ENCODE measurements around the gene ZNF575. TPM values are rescaled to one million over a fixed set of nuclear protein-coding genes. Genes with fewer than 3 reads are reported as not detected.

ZNF575 gene
- total and polyA plus RNA-seq, 2 donors (not counting 3 experiments of a cell fraction or from before 2014, with no cell fraction given) = 0.57 to 3.0 TPM

DNA sequence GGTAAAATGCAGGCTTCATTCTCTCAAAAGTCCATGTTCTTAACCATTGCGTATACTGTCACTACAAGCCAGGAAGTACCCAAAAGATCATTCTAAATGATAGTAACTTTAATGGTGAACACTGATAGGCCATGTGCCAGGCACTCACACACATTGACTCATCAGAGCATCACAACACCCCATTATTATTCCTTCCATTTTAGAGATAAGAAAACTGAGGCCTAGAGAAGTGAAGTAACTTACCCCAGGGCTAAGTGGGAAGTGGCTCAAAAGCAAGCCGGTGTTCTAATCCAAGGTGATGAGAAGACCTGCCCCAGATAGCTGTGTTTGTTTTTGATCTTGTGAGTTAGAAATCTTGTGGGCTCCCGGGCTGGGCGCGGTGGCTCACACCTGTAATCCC is 27.0 kb upstream of the ZNF575 start:
- Histone ChIP-seq H3K4me3 (replicated peaks in 1 of 3; ENCODE audit: insufficient read depth in 1 of 3, low read depth in 1 of 3, low read length in 3 of 3) (no peak overlapping the region), H2AFZ (ENCODE audit: low read depth, low read length) (no peak overlapping the region), H3K36me3 (ENCODE audit: control insufficient read depth in 2 of 2, extremely low read depth in 1 of 2, insufficient read depth in 2 of 2, low read length in 2 of 2) (peaks cover 0 to 11% of the 10 kb centered on the region in 2 experiments), H3K27me3 (ENCODE audit: control insufficient read depth in 2 of 2, insufficient read depth in 2 of 2, low read length in 2 of 2) (no peaks in the 10 kb centered on the region), H3K27ac (ENCODE audit: insufficient read depth, low read depth, low read length) (no peak overlapping the region), H3K4me1 (ENCODE audit: control insufficient read depth, extremely low read depth, insufficient read depth, low read length) (peaks cover 11% of the 10 kb centered on the region), H3K79me2 (ENCODE audit: control insufficient read depth, insufficient read depth, low read length) (no peaks in the 10 kb centered on the region), H3K4me2 (ENCODE audit: insufficient read depth, low read length) (no peak overlapping the region), H3K9me3 (replicated peaks; ENCODE audit: control insufficient read depth, insufficient read depth, low read length) (no peaks in the 10 kb centered on the region), H3K9ac (replicated peaks; ENCODE audit: extremely low read depth, insufficient read depth, low read length) (no peak overlapping the region), H3K9me1 (replicated peaks; ENCODE audit: control insufficient read depth, extremely low read depth, insufficient read depth, low read length) (no peaks in the 10 kb centered on the region), H4K20me1 (replicated peaks; ENCODE audit: control insufficient read depth, extremely low read depth, insufficient read depth, low read length) (no peaks in the 10 kb centered on the region)
- FAIRE-seq (no peak), DNase-seq (ENCODE audit: low read depth, low spot score) (no peak)
- no peak for TF ChIP-seq EZH2 (IDR thresholded peaks at IDR 0.05; ENCODE audit: borderline replicate concordance, low read depth, low read length, severe bottlenecking)
- TF ChIP-seq MYC (IDR thresholded peaks at IDR 0.05; ENCODE audit: low read depth, low read length) = no peak
- TF ChIP-seq POLR2AphosphoS5 (IDR thresholded peaks at IDR 0.05; ENCODE audit: insufficient read depth, low read depth, low read length) = no peak
- TF ChIP-seq, protein P1, sequence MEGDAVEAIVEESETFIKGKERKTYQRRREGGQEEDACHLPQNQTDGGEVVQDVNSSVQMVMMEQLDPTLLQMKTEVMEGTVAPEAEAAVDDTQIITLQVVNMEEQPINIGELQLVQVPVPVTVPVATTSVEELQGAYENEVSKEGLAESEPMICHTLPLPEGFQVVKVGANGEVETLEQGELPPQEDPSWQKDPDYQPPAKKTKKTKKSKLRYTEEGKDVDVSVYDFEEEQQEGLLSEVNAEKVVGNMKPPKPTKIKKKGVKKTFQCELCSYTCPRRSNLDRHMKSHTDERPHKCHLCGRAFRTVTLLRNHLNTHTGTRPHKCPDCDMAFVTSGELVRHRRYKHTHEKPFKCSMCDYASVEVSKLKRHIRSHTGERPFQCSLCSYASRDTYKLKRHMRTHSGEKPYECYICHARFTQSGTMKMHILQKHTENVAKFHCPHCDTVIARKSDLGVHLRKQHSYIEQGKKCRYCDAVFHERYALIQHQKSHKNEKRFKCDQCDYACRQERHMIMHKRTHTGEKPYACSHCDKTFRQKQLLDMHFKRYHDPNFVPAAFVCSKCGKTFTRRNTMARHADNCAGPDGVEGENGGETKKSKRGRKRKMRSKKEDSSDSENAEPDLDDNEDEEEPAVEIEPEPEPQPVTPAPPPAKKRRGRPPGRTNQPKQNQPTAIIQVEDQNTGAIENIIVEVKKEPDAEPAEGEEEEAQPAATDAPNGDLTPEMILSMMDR (IDR thresholded peaks at IDR 0.05; ENCODE audit: extremely low read depth in 1 of 2, insufficient read depth in 1 of 2, low read depth in 1 of 2, low read length in 2 of 2) = no peak
- no peak for TF ChIP-seq GATA2 (IDR thresholded peaks at IDR 0.05; ENCODE audit: insufficient read depth, insufficient read length, low read depth, low read length)
- TF ChIP-seq JUN (IDR thresholded peaks at IDR 0.05; ENCODE audit: borderline replicate concordance, insufficient read depth, insufficient read length, low read depth) = no peak
- no peak for TF ChIP-seq FOS (IDR thresholded peaks at IDR 0.05; ENCODE audit: borderline replicate concordance, insufficient read depth, low read length)
- no peak for TF ChIP-seq POLR2A (IDR thresholded peaks at IDR 0.05; ENCODE audit: low read depth, low read length)
- TF ChIP-seq, protein P2, sequence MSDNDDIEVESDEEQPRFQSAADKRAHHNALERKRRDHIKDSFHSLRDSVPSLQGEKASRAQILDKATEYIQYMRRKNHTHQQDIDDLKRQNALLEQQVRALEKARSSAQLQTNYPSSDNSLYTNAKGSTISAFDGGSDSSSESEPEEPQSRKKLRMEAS (IDR thresholded peaks at IDR 0.05; ENCODE audit: insufficient read depth, insufficient read length) = no peak
- BruUV-seq (replicated peaks) = no TSS peak
- ChIA-PET POLR2A (no interaction called here), CTCF (interaction anchor here (0.8 to 3.0 kb wide), 3 partner anchors 11 to 60 kb away, joined by 3 to 47 read pairs (median 27); no protein-coding TSS in a partner anchor)
- dilution Hi-C loops (cut with MboI; ENCODE audit: extremely low pct_ligation_motif_present, low sequenced_read_pairs) = no loop called here
- intact Hi-C loops (cut with micrococcal nuclease) = loop anchor here (2.0 kb wide), 1 partner anchor 21 kb away; the partner anchor contains the start of gene ETHE1

Measured in endothelial cell of umbilical vein (primary cell).